Neuron (in vitro differentiated cells): ENCODE measurements around the gene TNPO2.
A peak's percentile ranks its signal among the peaks of the same experiment; 100 is the strongest.

Experiments used
- H2AFZ ChIP-seq: one replicate; pipeline ENCODE4 v1.6.1; 2013; ENCODE audit warnings: low read depth, mild to moderate bottlenecking, inconsistent platforms, low read length, moderate library complexity
- H3K27me3 ChIP-seq: one replicate; pipeline ENCODE4 v1.6.1; 2013; ENCODE audit warnings: low read length; ENCODE audit not compliant: insufficient read depth
- H3K36me3 ChIP-seq: one replicate; pipeline ENCODE4 v1.6.1; 2013; ENCODE audit warnings: low read length; ENCODE audit not compliant: insufficient read depth
- H3K4me1 ChIP-seq: one replicate; pipeline ENCODE4 v1.6.1; 2013; ENCODE audit warnings: low read length; ENCODE audit not compliant: insufficient read depth
- H3K4me3 ChIP-seq: 2 replicates; pipeline ENCODE4 v1.5.1; 2013; ENCODE audit warnings: mild to moderate bottlenecking, low read length, moderate library complexity
- H3K9me3 ChIP-seq: one replicate; pipeline ENCODE4 v1.6.1; 2013; ENCODE audit warnings: low read length

Gene TNPO2

GRCh38 chr19:12723641-12724426 lies at the start of gene TNPO2:
TNPO2 (minus strand) TSS chr19:12723932; CDS start chr19:12720977, 2,955 bp downstream.
- H2AFZ ChIP-seq = peak within 1 kb of the TSS; percentile 47
- H3K9me3 ChIP-seq = no peaks in the 10 kb centered on the region
- peaks cover 8% of the 10 kb centered on the region for H3K36me3 ChIP-seq
- H3K4me1 ChIP-seq = peaks cover 17% of the 10 kb centered on the region
- peak within 1 kb of the TSS; percentile 79 for H3K4me3 ChIP-seq
- H3K27me3 ChIP-seq = no peaks in the 10 kb centered on the region

DNA sequence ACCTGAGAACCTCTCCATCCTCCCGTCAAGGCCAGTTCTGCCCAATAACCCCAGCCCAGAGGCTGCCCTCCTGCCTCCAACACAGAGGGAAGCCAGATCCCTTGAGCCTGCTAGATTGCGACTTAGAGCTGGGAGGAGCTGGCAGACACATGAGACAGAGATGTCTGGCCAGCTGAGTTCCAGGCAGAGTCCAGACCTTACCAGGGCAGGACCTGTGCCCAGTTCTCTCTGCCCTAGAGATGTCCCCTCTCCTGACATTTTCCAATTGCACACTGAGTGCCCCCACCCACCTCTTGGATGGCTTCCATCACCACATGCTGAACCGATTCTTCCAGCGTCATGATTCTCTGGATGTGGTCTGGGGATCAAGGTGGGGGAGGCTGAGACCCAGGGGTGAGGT lies 48.6 kb upstream of the TNPO2 start:
- Histone ChIP-seq H3K4me3 (no peak overlapping the region), H2AFZ (no peak overlapping the region), H3K36me3 (no peaks in the 10 kb centered on the region), H3K4me1 (peaks cover 8% of the 10 kb centered on the region), H3K27me3 (no peaks in the 10 kb centered on the region), H3K9me3 (no peaks in the 10 kb centered on the region)

DNA sequence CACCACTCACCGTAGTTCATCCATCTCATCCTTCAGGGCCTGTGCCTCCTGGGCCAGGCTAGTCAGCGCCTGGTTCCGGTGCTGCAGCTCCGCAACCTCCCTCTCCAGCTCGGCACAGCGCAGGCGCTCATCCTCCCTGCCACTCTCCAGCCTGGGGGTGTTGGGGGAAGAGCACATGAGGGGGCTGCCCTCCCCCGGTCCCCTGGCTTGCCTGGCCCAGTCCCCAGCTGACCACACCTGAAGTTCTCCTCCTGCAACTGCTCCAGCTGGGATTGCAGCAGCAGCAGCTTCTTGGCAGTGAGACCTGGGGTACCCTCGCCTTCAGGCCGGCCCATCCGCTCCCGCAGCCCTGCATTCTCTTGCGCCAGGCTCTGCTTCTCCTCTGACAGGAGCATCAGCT lies 47.2 kb upstream of the TNPO2 start:
- no peaks in the 10 kb centered on the region for H3K36me3 ChIP-seq
- H3K4me3 ChIP-seq = no peak overlapping the region
- no peaks in the 10 kb centered on the region for H3K9me3 ChIP-seq
- H3K27me3 ChIP-seq = no peaks in the 10 kb centered on the region
- peaks cover 6% of the 10 kb centered on the region for H3K4me1 ChIP-seq
- H2AFZ ChIP-seq = no peak overlapping the region

GRCh38 chr19:12769689-12770088 lies 46.0 kb upstream of the TNPO2 start:
- Histone ChIP-seq H3K4me3 (no peak overlapping the region), H3K4me1 (peaks cover under 1% of the 10 kb centered on the region), H2AFZ (no peak overlapping the region), H3K36me3 (peaks cover 3% of the 10 kb centered on the region), H3K27me3 (no peaks in the 10 kb centered on the region), H3K9me3 (no peaks in the 10 kb centered on the region)

- Histone ChIP-seq H2AFZ (no peak overlapping the region), H3K9me3 (peaks cover 8% of the 10 kb centered on the region), H3K36me3 (peaks cover 14% of the 10 kb centered on the region), H3K4me3 (no peak overlapping the region), H3K4me1 (no peaks in the 10 kb centered on the region), H3K27me3 (no peaks in the 10 kb centered on the region)
Measured at GRCh38 chr19:12767666-12768065, 43.9 kb upstream of the TNPO2 start.

GRCh38 chr19:12767150-12767549 lies 43.4 kb upstream of the TNPO2 start:
- H3K4me3 ChIP-seq = no peak overlapping the region
- peaks cover 14% of the 10 kb centered on the region for H3K36me3 ChIP-seq
- H3K27me3 ChIP-seq = no peaks in the 10 kb centered on the region
- no peaks in the 10 kb centered on the region for H3K4me1 ChIP-seq
- no peak overlapping the region for H2AFZ ChIP-seq
- H3K9me3 ChIP-seq = peaks cover 8% of the 10 kb centered on the region

DNA sequence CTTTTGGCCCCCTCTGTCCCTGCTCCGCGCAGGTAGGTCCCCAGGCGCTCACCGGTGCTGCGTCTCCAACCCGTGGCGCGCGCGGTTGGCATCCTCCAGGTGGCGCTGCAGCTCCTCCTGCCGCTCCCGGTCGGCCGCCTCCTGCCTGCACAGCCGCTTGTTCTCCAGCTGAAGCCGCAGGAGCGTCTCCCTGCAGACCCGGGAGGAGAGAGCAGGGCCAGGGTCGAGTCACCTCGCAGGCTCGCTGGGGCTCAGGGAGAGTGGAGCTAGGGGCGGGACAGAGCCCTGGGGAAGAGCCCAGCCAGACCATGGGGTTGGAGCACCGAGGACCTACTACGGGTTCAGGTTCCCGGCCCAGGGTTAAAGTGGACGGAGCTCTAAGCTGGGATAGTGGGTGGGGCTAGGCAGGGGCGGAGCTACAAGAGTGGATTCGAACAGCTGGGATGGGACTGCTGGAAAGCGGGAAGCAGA lies 42.4 kb upstream of the TNPO2 start:
- no peaks in the 10 kb centered on the region for H3K27me3 ChIP-seq
- peaks cover 14% of the 10 kb centered on the region for H3K36me3 ChIP-seq
- H2AFZ ChIP-seq = no peak overlapping the region
- peak overlapping the region; percentile 48 for H3K4me3 ChIP-seq
- H3K4me1 ChIP-seq = no peaks in the 10 kb centered on the region
- peaks cover 8% of the 10 kb centered on the region for H3K9me3 ChIP-seq

DNA sequence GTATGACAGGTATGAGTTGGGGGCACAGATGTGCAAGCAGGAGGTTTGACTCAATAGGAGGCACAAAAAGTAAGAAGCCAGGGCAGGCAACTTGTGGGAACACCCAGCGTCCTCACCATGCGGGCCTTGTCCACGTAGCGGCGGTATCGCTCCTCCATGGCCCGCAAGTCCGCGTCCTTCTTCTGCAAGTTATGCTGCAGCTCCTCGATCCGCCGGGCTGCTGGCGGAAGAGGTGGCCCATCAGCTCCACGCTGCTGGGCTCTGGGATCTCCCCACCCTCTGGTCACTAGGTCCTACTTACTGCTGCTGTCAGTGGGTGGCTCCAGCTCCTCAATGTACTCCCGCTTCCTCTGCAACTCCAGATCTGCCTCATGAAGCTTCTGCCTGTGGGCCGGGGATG lies 41.0 kb upstream of the TNPO2 start:
- Histone ChIP-seq H3K27me3 (no peaks in the 10 kb centered on the region), H3K36me3 (peaks cover 14% of the 10 kb centered on the region), H3K4me1 (no peaks in the 10 kb centered on the region), H3K9me3 (peaks cover 8% of the 10 kb centered on the region), H2AFZ (no peak overlapping the region), H3K4me3 (no peak overlapping the region)

GRCh38 chr19:12763100-12763499 lies 39.4 kb upstream of the TNPO2 start:
- no peak overlapping the region for H2AFZ ChIP-seq
- H3K36me3 ChIP-seq = peaks cover 14% of the 10 kb centered on the region
- H3K9me3 ChIP-seq = peaks cover 8% of the 10 kb centered on the region
- no peaks in the 10 kb centered on the region for H3K27me3 ChIP-seq
- H3K4me1 ChIP-seq = no peaks in the 10 kb centered on the region
- no peak overlapping the region for H3K4me3 ChIP-seq

DNA sequence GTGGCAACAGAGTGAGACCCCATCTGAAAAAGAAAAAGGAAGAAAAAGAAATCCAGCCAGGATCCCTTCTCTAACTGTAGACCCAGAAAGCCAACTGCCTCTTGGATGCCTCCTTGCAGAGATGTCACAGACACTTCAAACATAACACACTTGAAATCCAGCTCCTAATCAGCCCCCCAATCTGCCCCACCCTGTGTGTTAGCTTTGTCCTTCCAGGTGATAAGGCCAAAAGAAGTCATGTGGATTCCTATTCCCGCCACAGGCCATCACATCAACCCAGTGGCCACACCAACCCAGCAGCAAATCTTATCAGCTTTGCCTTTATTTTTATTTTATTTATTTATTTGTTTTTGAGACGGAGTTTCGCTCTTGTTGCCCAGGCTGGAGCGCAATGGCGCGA lies 36.0 kb upstream of the TNPO2 start:
- Histone ChIP-seq H3K4me3 (no peak overlapping the region), H3K27me3 (no peaks in the 10 kb centered on the region), H3K4me1 (no peaks in the 10 kb centered on the region), H2AFZ (no peak overlapping the region), H3K9me3 (peaks cover 8% of the 10 kb centered on the region), H3K36me3 (peaks cover 11% of the 10 kb centered on the region)

- H3K36me3 ChIP-seq = no peaks in the 10 kb centered on the region
- no peaks in the 10 kb centered on the region for H3K4me1 ChIP-seq
- H2AFZ ChIP-seq = peak overlapping the region; percentile 6
- H3K4me3 ChIP-seq = no peak overlapping the region
- H3K9me3 ChIP-seq = no peaks in the 10 kb centered on the region
- H3K27me3 ChIP-seq = no peaks in the 10 kb centered on the region
Measured at GRCh38 chr19:12757544-12758274, 34.0 kb upstream of the TNPO2 start.

- Histone ChIP-seq H3K4me1 (no peaks in the 10 kb centered on the region), H2AFZ (no peak overlapping the region), H3K9me3 (no peaks in the 10 kb centered on the region)
Measured at GRCh38 chr19:12756150-12756883, 32.6 kb upstream of the TNPO2 start.

More at GRCh38 chr19:12756150-12756883, 32.6 kb upstream of the TNPO2 start:
- Histone ChIP-seq H3K27me3 (peaks cover 8% of the 10 kb centered on the region), H3K36me3 (no peaks in the 10 kb centered on the region), H3K4me3 (no peak overlapping the region)
